MM.1S (cell line): Measurements from ENCODE around the gene NBAS.

Source experiments
- EZH2 ChIP-seq: fragments of 300-600 bp; sonication (generic); optimal IDR thresholded peaks from 2 replicates; pipeline ENCODE3; 2017; ENCODE audit warnings: low read depth, mild to moderate bottlenecking, antibody characterized with exemption, low read length, mixed read lengths
- TF ChIP-seq, protein P1 (sequence below): fragments of 300-600 bp; sonication (generic); IDR thresholded peaks from 2 replicates; pipeline ENCODE4 v1.5.1; 2016; ENCODE audit warnings: antibody characterized with exemption, low read length, mixed read lengths

- TF ChIP-seq, protein P1, sequence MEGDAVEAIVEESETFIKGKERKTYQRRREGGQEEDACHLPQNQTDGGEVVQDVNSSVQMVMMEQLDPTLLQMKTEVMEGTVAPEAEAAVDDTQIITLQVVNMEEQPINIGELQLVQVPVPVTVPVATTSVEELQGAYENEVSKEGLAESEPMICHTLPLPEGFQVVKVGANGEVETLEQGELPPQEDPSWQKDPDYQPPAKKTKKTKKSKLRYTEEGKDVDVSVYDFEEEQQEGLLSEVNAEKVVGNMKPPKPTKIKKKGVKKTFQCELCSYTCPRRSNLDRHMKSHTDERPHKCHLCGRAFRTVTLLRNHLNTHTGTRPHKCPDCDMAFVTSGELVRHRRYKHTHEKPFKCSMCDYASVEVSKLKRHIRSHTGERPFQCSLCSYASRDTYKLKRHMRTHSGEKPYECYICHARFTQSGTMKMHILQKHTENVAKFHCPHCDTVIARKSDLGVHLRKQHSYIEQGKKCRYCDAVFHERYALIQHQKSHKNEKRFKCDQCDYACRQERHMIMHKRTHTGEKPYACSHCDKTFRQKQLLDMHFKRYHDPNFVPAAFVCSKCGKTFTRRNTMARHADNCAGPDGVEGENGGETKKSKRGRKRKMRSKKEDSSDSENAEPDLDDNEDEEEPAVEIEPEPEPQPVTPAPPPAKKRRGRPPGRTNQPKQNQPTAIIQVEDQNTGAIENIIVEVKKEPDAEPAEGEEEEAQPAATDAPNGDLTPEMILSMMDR, result no peak
- no peak for TF ChIP-seq EZH2
These were observed 384.0 kb downstream of the NBAS start for GRCh38 chr2:15177103-15177502.
